AG04449 (cell line): ENCODE results near the gene CAMTA1.

Experiments
- CTCF ChIA-PET: fragments of 350-600 bp; formaldehyde crosslinking; extraction: SDS; loops from one replicate; lab custom pipeline; 2021; ENCODE audit warnings: antibody characterized with exemption; lab: Yijun Ruan, JAX
- POLR2A ChIA-PET: fragments of 400-600, 350-600 bp; formaldehyde crosslinking; extraction: SDS; loops from one replicate; lab custom pipeline; 2020; ENCODE audit warnings: antibody characterized with exemption, inconsistent platforms; lab: Yijun Ruan, JAX
- DNase-seq: peaks from one replicate; pipeline ENCODE4 v3.0.0-alpha.2; 2010; ENCODE audit warnings: low read depth, low spot score
- H3K4me3 ChIP-seq: 2 replicates; pipeline ENCODE4 v1.5.1; 2011; ENCODE audit warnings: low read depth, mild to moderate bottlenecking, control low read depth, low read length
- CTCF ChIP-seq: IDR thresholded peaks from one replicate; pipeline ENCODE4 v1.5.1; 2011; ENCODE audit warnings: mild to moderate bottlenecking, moderate library complexity, low read length, control low read depth, inconsistent platforms; ENCODE audit not compliant: insufficient read depth; ENCODE audit errors: missing control alignments

Gene CAMTA1

GRCh38 chr1:7429290-7429689 is 644.0 kb downstream of the CAMTA1 start:
- POLR2A ChIA-PET: no interaction called here
- H3K4me3 ChIP-seq: no peak overlapping the region
- no peak for DNase-seq
- no peak for TF ChIP-seq CTCF
- CTCF ChIA-PET: no interaction called here

GRCh38 chr1:7430047-7430608 is 644.9 kb downstream of the CAMTA1 start:
- TF ChIP-seq CTCF: no peak
- ChIA-PET CTCF (no interaction called here), POLR2A (no interaction called here)
- H3K4me3 ChIP-seq: no peak overlapping the region
- DNase-seq: no peak

GRCh38 chr1:7430691-7431090 is 645.4 kb downstream of the CAMTA1 start:
- CTCF ChIA-PET: no interaction called here
- POLR2A ChIA-PET: no interaction called here
- DNase-seq: no peak
- H3K4me3 ChIP-seq: no peak overlapping the region
- no peak for TF ChIP-seq CTCF

- POLR2A ChIA-PET: no interaction called here
- CTCF ChIA-PET: no interaction called here
- no peak overlapping the region for H3K4me3 ChIP-seq
- DNase-seq: no peak
- TF ChIP-seq CTCF: no peak
Measured at GRCh38 chr1:7432102-7432899, 647.0 kb downstream of the CAMTA1 start.

- ChIA-PET CTCF (no interaction called here), POLR2A (no interaction called here)
- no peak for TF ChIP-seq CTCF
- no peak for DNase-seq
- H3K4me3 ChIP-seq: no peak overlapping the region
Measured at GRCh38 chr1:7432900-7433380, 647.7 kb downstream of the CAMTA1 start.

GRCh38 chr1:7434566-7434965 is 649.3 kb downstream of the CAMTA1 start:
- DNase-seq: no peak
- CTCF ChIA-PET: no interaction called here
- POLR2A ChIA-PET: no interaction called here
- no peak for TF ChIP-seq CTCF
- H3K4me3 ChIP-seq: no peak overlapping the region
